PC-3 (cell line): Measurements from ENCODE around the gene KRT85. TPM values are rescaled to one million over a fixed set of nuclear protein-coding genes. Genes with fewer than 3 reads are reported as not detected.

Experiments
- ATAC-seq: fragments of 200-7000 bp; cut with Tn5 transposase; 2 replicates; pipeline ENCODE4 v1.9.1; 2020; ENCODE audit warnings: mild to moderate bottlenecking, moderate library complexity
- BruUV-seq: library from RNA; stranded (reverse); fragments of 400-500 nt; replicated peaks from 2 replicates; lab custom pipeline; 2021; lab: Mats Ljungman, UMichigan
- CTCF ChIA-PET: fragments of 300-600 bp; sonication (Branson Sonifier 250); formaldehyde crosslinking; loops from one replicate; lab custom pipeline; 2022; ENCODE audit warnings: antibody characterized with exemption; lab: Charles Lee
- POLR2A ChIA-PET: fragments of 300-600 bp; sonication (Branson Sonifier 250); formaldehyde crosslinking; loops from one replicate; lab custom pipeline; 2022; ENCODE audit warnings: antibody characterized with exemption; ENCODE audit not compliant: unreplicated experiment; lab: Charles Lee
- DNase-seq: peaks from one replicate; pipeline ENCODE4 v3.0.0-alpha.2; 2015
- H2AFZ ChIP-seq: fragments of 300-600 bp; sonication (generic); 2 replicates; pipeline ENCODE4 v1.6.0; 2016; ENCODE audit warnings: antibody characterized with exemption, low read length
- H3F3A ChIP-seq: fragments of 300-600 bp; sonication (generic); one replicate; pipeline ENCODE4 v1.6.0; 2017; ENCODE audit warnings: antibody characterized with exemption, low read length, control low read depth, mild to moderate bottlenecking; ENCODE audit not compliant: unreplicated experiment
- H3K27ac ChIP-seq: fragments of 300-600 bp; sonication (generic); 2 replicates; pipeline ENCODE4 v1.5.1; 2016; ENCODE audit warnings: mild to moderate bottlenecking, low read length
- H3K27me3 ChIP-seq: fragments of 300-600 bp; sonication (generic); 2 replicates; pipeline ENCODE4 v1.6.1; 2016; ENCODE audit warnings: low read length, mixed read lengths
- H3K36me3 ChIP-seq: fragments of 300-600 bp; sonication (generic); 2 replicates; pipeline ENCODE4 v1.6.1; 2016; ENCODE audit warnings: low read depth, mixed run types, low read length, mixed read lengths
- H3K4me1 ChIP-seq: fragments of 300-600 bp; sonication (generic); 2 replicates; pipeline ENCODE4 v1.5.1; 2016; ENCODE audit warnings: low read length; ENCODE audit not compliant: insufficient read depth
- H3K4me2 ChIP-seq: fragments of 300-600 bp; sonication (generic); 2 replicates; pipeline ENCODE4 v1.6.0; 2016; ENCODE audit warnings: low read length
- H3K4me3 ChIP-seq: fragments of 300-600 bp; sonication (generic); 2 replicates; pipeline ENCODE4 v1.5.1; 2016; ENCODE audit warnings: mild to moderate bottlenecking, low read length, mixed read lengths
- H3K79me2 ChIP-seq: fragments of 300-600 bp; sonication (generic); 2 replicates; pipeline ENCODE4 v1.6.1; 2017; ENCODE audit warnings: low read length, mixed read lengths
- H3K9ac ChIP-seq: fragments of 300-600 bp; sonication (generic); 2 replicates; pipeline ENCODE4 v1.6.0; 2016; ENCODE audit warnings: mild to moderate bottlenecking, low read length
- H3K9me2 ChIP-seq: fragments of 300-600 bp; sonication (generic); replicated peaks from 2 replicates; pipeline ENCODE4 v1.6.1; 2016; ENCODE audit warnings: mixed run types, low read length, mixed read lengths
- H3K9me3 ChIP-seq: fragments of 300-600 bp; sonication (generic); 2 replicates; pipeline ENCODE4 v1.6.1; 2016; ENCODE audit warnings: low read length, mixed read lengths
- H4K20me1 ChIP-seq: fragments of 300-600 bp; sonication (generic); 2 replicates; pipeline ENCODE4 v1.6.1; 2016; ENCODE audit warnings: low read length, mixed read lengths
- CTCF ChIP-seq: fragments of 300-600 bp; sonication (generic); conservative IDR thresholded peaks from 2 replicates; pipeline ENCODE4 v1.5.1; 2017; ENCODE audit warnings: antibody characterized with exemption, low read depth, mild to moderate bottlenecking, low read length
- EZH2 ChIP-seq: fragments of 300-600 bp; sonication (generic); IDR thresholded peaks from one replicate; pipeline ENCODE4 v1.6.1; 2017; ENCODE audit warnings: antibody characterized with exemption, mild to moderate bottlenecking, low read length; ENCODE audit not compliant: unreplicated experiment
- EZH2phosphoT487 ChIP-seq: fragments of 300-600 bp; sonication (generic); IDR thresholded peaks from 2 replicates; pipeline ENCODE4 v1.6.1; 2018; ENCODE audit warnings: mild to moderate bottlenecking, antibody characterized with exemption, low read length, borderline replicate concordance
- intact Hi-C: fragments of 100-400 bp; cut with micrococcal nuclease; formaldehyde crosslinking; loops from 2 replicates; pipeline ENCODE4 v1.9.0; 2023
- total RNA-seq: library from RNA; depleted of rRNA; stranded (reverse); fragments of >200 nt; gene quantifications from 2 replicates; pipeline ENCODE4 v1.2.3, GENCODE V29; 2014

The KRT85 gene
- total RNA-seq, 1 experiment from 2014 or later: not detected

DNA sequence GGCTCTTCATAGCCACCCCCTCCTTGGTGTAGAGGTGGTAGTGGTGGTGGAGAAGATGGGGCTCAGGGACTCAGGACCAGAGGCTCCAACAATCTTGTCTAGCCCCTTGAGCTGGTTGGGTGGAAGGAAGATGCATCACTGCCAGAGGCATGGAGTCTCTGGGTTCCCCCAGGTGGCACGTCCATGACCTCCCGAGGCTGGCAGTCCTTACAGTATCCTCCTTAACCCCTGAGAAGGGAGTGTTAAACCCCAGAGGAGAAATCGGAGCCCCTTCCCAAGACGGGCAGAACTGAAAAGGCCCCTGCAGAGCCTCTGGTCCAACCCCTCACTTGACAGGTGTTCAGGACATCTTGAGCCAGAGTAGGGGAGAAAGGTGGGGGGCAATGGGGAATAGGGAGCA lies 55.2 kb downstream of the KRT85 start:
- Histone ChIP-seq H3K4me3 (no peak overlapping the region), H3K4me1 (peaks cover 11% of the 10 kb centered on the region), H3K79me2 (no peaks in the 10 kb centered on the region), H3F3A (no peaks in the 10 kb centered on the region), H3K27me3 (no peaks in the 10 kb centered on the region), H3K9ac (no peak overlapping the region), H3K27ac (no peak overlapping the region), H2AFZ (no peak overlapping the region), H4K20me1 (no peaks in the 10 kb centered on the region), H3K4me2 (no peak overlapping the region), H3K36me3 (no peaks in the 10 kb centered on the region), H3K9me2 (no peaks in the 10 kb centered on the region), H3K9me3 (no peaks in the 10 kb centered on the region)
- no TSS peak for BruUV-seq
- ChIA-PET POLR2A (no interaction called here), CTCF (no interaction called here)
- no peak for DNase-seq
- no peak for TF ChIP-seq CTCF
- no peak for TF ChIP-seq EZH2phosphoT487
- no peak for TF ChIP-seq EZH2
- no peak for ATAC-seq
- intact Hi-C loops: no loop called here

GRCh38 chr12:52311285-52311648 lies 56.0 kb downstream of the KRT85 start:
- H3K27me3 ChIP-seq: no peaks in the 10 kb centered on the region

More at GRCh38 chr12:52311285-52311648, 56.0 kb downstream of the KRT85 start:
- ChIA-PET CTCF (interaction anchor here (0.6 kb wide), 1 partner anchor 346 kb away, joined by 3 read pairs; no protein-coding TSS in a partner anchor), POLR2A (interaction anchor here (0.5 to 1.2 kb wide), 2 partner anchors 33 to 163 kb away, joined by 3 to 12 read pairs; no protein-coding TSS in a partner anchor)
- H3K4me1 ChIP-seq: peaks cover 11% of the 10 kb centered on the region
- H4K20me1 ChIP-seq: no peaks in the 10 kb centered on the region
- no peaks in the 10 kb centered on the region for H3K9me2 ChIP-seq
- no peak overlapping the region for H3K27ac ChIP-seq
- H3K79me2 ChIP-seq: no peaks in the 10 kb centered on the region
- intact Hi-C loops: no loop called here
- H2AFZ ChIP-seq: no peak overlapping the region
- TF ChIP-seq EZH2phosphoT487: no peak
- TF ChIP-seq EZH2: no peak
- TF ChIP-seq CTCF: no peak
- H3K36me3 ChIP-seq: no peaks in the 10 kb centered on the region
- no peaks in the 10 kb centered on the region for H3F3A ChIP-seq
- no peaks in the 10 kb centered on the region for H3K9me3 ChIP-seq
- ATAC-seq (no peak), DNase-seq (no peak)
- H3K4me2 ChIP-seq: no peak overlapping the region
- H3K4me3 ChIP-seq: no peak overlapping the region
- no TSS peak for BruUV-seq
- no peak overlapping the region for H3K9ac ChIP-seq
